Raji (cell line): ENCODE measurements around the gene TRAF3.

Experiments
- POLR2A ChIP-seq: IDR thresholded peaks from 2 replicates; pipeline ENCODE4 v1.6.1; 2011; ENCODE audit warnings: low read depth, low read length, control low read depth; ENCODE audit not compliant: insufficient read depth

The TRAF3 gene

GRCh38 chr14:102768223-102769048, 8.8 kb upstream of the TRAF3 start:
- TF ChIP-seq POLR2A, result no peak

DNA sequence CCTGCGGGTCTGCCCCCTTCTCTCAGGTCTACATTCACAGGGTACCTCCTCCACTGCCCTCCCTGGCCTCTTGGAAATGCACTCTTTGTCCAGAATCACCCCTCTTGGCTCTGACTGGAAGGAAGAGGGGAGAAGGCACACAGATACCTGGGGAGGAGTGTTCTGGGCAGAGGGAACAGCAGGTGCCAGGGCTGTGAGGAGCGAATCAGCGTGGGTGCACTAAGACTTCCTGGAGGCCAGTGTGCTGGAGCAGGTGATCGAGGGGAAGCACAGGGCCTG, 8.3 kb upstream of the TRAF3 start:
- no peak for TF ChIP-seq POLR2A

GRCh38 chr14:102770147-102771123, 6.8 kb upstream of the TRAF3 start:
- TF ChIP-seq POLR2A, result no peak

DNA sequence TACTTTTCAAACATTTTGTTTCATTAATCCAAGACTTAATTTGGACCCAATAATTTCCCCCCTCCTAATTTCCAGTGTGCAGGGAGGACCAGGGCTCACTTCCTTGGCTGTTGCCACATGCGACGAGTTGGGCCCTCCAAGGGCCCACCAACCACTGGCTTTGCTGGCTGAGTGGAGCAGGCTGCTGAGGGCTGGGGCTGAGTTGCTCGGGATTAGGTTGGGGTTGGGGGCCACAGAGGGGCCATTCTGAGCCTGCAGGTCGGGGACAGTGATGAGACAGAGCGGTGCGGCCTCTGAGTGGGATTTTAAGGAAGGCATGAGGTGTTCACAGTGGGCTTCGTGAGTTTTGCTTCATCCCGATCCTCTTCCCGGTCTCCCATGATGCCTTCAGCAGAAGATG, 6.1 kb upstream of the TRAF3 start:
- no peak for TF ChIP-seq POLR2A

DNA sequence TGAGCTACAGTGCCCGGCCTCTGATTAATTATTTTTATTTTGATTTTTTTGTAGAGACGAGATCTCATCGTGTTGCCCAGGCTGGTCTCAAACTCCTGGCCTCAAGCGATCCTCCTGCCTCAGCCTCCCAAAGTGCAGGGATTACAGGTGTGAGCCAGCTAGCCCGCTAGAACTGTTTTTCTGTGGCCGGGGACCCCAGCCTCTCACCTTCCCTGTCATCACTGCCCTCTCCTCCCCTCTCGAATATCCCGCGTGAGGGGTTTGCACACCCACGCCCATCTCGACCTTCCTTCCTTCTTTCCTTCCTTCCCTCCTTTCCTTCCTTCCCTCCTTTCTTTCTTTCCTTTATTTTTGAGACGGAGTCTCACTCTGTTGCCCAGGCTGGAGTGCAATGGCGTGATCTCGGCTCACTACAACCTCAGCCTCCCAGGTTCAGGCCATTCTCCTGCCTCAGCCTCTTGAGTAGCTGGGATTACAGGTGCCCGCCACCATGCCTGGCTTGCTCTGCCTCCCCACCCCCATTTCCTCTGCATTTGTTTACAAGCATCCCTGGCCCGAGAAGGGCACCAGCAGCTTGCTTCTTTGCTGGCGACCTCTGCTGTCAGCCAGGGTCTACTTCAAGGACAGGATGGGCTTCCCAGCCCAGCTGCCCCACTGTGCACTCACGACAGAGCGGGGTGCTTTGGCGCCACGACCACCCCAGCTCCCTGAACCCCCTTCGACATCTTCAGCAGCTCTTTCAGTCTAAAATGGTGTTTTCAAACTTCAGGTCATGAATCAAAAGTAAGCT, 4.3 kb upstream of the TRAF3 start:
- TF ChIP-seq POLR2A, result no peak

- TF ChIP-seq POLR2A, result no peak
Observed at GRCh38 chr14:102774391-102775153, 2.7 kb upstream of the TRAF3 start.

GRCh38 chr14:102775855-102776760, 1.1 kb upstream of the TRAF3 start:
- no peak for TF ChIP-seq POLR2A

- TF ChIP-seq POLR2A, result 0 out of 2 replicates have a peak, but pooled peaks have one; percentile 13
Observed at GRCh38 chr14:102777711-102778337, 575 bp downstream of the TRAF3 start.

DNA sequence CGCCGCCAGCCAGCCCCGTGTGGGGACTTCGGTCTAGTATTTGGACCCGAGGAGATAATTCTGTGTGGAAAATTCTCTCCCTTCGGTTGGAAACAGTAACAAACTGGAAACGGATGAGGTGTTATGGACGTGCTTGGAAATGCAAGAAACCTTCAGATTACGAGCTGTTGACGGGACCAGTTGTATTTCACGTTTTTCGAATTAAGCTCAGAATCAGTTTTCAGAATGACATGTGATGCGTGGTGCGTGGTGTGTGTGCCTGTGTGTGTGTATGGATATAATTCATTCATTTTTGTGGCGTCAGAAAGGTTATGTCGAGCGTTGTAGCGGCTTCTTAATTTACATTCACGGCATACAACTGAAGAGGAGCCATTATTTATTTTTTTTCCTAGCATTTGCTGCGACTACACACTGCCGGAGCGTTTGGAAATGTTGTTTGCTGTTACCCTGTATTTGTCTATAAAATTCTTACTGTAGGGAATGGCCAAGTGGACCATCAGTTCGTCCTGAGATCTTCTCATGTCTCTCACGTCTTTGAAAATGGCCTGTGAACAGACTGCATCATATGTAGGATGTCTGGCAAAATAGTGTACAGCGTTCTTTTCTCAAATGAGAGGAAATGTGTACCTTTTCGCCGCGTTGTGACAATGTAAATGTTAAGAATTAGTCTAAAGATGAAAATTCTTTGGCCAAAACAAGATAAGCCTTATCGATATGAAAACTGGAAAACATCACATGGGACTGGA, 1.3 kb downstream of the TRAF3 start:
- no peak for TF ChIP-seq POLR2A

DNA sequence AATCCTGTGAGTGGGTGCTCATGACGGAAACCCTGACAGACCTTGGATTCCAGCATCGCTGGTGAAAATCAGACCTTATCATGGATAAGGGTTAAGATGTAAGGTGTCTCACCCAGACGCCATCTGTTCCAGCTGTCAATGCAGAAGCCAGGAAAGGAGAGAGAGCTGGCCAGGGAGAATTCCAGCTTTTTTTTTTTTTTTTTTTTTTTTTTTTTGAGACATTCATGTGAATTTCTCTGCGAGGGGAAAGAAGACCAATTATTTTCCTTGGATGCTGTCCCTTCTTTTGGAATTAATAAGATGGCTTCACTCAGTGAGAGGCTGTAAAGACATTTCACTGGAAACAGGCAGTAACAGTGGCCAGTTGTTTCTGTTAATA, 1.8 kb downstream of the TRAF3 start:
- TF ChIP-seq POLR2A, result no peak

DNA sequence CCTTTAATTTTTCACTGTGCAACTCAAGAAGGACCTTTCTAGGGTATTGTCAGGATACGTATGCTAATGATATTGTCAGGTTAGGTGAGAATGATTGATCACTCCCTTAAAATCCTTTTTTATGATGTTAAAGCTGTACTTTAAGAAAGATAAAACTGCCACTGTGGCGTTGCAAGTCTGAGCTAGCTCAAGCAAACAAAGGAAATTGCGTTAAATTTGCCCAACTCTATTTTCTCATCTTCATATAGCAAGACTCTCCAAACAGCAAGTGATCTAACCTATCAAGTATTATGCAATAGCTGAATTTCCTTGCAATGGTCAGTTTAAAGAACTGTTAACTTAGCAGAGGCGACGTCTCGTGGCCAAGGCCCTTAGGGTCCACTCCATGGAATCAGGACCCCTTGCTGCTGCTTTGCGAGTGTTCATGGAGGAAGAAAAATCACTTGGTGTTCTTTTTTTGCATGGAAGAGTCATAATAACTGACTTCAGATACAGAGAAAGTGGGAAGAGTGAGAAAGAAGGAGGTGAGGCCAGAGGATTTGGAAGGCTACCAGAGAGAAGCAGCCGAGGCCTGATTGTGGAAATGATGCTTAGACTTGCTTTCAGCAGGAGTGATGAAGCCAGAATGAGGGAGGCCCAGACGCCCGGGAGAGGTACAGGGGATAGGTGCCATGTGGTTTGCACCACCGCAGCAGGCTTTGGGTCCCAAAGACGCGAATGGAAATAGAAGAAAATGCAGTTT, 2.5 kb downstream of the TRAF3 start:
- TF ChIP-seq POLR2A, result no peak

- TF ChIP-seq POLR2A, result no peak
Observed at GRCh38 chr14:102781063-102781462, 3.8 kb downstream of the TRAF3 start.
